Sigmoid colon (tissue), 4 donors: ENCODE measurements around the gene CLIC5.

Experiments
- EP300 ChIP-seq, 4 donors: sonication (generic); formaldehyde crosslinking; IDR thresholded peaks; one replicate each; pipeline ENCODE4 v1.6.1; 2017; ENCODE audit warnings: antibody characterized with exemption in 4 of 4
- POLR2AphosphoS5 ChIP-seq, 4 donors: sonication (generic); formaldehyde crosslinking; IDR thresholded peaks; one replicate each; pipeline ENCODE4 v1.6.1; 2017; ENCODE audit warnings: antibody characterized with exemption in 4 of 4

DNA sequence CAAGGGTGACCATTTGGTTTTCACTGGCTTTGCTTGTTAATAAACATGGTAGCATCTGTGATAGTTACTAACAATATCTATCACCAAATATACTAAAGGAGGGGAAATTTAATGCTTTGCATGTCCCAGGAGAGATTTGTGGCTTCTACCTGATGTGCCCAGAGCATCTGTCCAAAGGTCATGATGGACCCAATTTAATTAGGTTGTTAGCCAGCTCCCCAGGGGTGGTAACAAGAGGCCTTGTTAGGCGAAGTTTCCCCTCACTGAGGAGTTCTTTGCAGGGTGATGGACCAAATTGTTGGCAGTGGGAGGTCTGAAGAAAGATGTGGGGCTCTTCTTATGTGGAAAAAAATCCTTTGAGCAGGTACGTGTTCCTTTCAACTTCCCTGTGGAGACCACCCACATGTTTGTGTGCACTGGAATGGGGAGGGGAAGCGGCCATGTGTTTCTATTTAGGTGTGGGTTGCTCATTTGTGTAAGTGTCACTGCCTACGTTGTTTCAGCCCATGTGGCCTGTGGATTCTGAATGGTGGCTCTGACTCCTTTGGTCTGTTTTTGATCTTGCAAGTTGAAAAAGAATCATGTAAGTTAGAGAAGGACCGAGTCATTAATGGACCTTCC, 137.6 kb downstream of the CLIC5 start:
- TF ChIP-seq POLR2AphosphoS5 (IDR thresholded peaks at IDR 0.05) (no peak), EP300 (IDR thresholded peaks at IDR 0.05) (no peak)
